ENCODE data around the gene DNAH6.

DNAH6 gene

GRCh38 chr2:84808279-84808678, 292.0 kb downstream of the DNAH6 start:
- DNase-seq: no peak

GRCh38 chr2:84811839-84812431, 295.6 kb downstream of the DNAH6 start:
- no peak for DNase-seq

GRCh38 chr2:84815146-84815545, 298.8 kb downstream of the DNAH6 start:
- DNase-seq: no peak

- no peak for DNase-seq
These were observed 300.2 kb downstream of the DNAH6 start for GRCh38 chr2:84816426-84817026.

GRCh38 chr2:84817239-84817655, 300.9 kb downstream of the DNAH6 start:
- no peak for DNase-seq

GRCh38 chr2:84821806-84822205, 305.5 kb downstream of the DNAH6 start:
- no peak for DNase-seq

GRCh38 chr2:84823229-84823628, 306.9 kb downstream of the DNAH6 start:
- DNase-seq: no peak

GRCh38 chr2:84823788-84824187, 307.5 kb downstream of the DNAH6 start:
- DNase-seq: no peak

GRCh38 chr2:84827978-84828575, 311.8 kb downstream of the DNAH6 start:
- DNase-seq: no peak

- DNase-seq: no peak
These were observed 313.4 kb downstream of the DNAH6 start for GRCh38 chr2:84829693-84830092.

GRCh38 chr2:84830095-84830494, 313.8 kb downstream of the DNAH6 start:
- no peak for DNase-seq

GRCh38 chr2:84830758-84831500, 314.6 kb downstream of the DNAH6 start:
- DNase-seq: no peak

- DNase-seq: no peak
These were observed 316.6 kb downstream of the DNAH6 start for GRCh38 chr2:84832772-84833461.

- DNase-seq: no peak
These were observed 317.3 kb downstream of the DNAH6 start for GRCh38 chr2:84833481-84834150.

- DNase-seq: no peak
These were observed 319.9 kb downstream of the DNAH6 start for GRCh38 chr2:84836215-84836614.

GRCh38 chr2:84838434-84839145, 322.3 kb downstream of the DNAH6 start:
- DNase-seq: no peak

- no peak for DNase-seq
These were observed 323.6 kb downstream of the DNAH6 start for GRCh38 chr2:84839851-84840250.

- peak; percentile 13 for DNase-seq
These were observed 324.0 kb downstream of the DNAH6 start for GRCh38 chr2:84840306-84840705.

GRCh38 chr2:84841577-84841976, 325.3 kb downstream of the DNAH6 start:
- DNase-seq: no peak

GRCh38 chr2:84844141-84844540, 327.8 kb downstream of the DNAH6 start:
- no peak for DNase-seq

- DNase-seq: no peak
These were observed 329.9 kb downstream of the DNAH6 start for GRCh38 chr2:84846041-84846663.

GRCh38 chr2:84846741-84847142, 330.4 kb downstream of the DNAH6 start:
- DNase-seq: no peak
